ENCODE results near the gene CDS2.

GRCh38 chr20:5122873-5123260 is 3.9 kb upstream of the CDS2 start:
- TF ChIP-seq CTCF (IDR thresholded peaks at IDR 0.05) = no peak
- TF ChIP-seq ZFX (IDR thresholded peaks at IDR 0.05; ENCODE audit: borderline replicate concordance) = no peak

Data from 22Rv1 (cell line).